ENCODE results near the gene TNFAIP8L1.

GRCh38 chr19:4649392-4650047, 10.2 kb downstream of the TNFAIP8L1 start:
- TF ChIP-seq CTCF (IDR thresholded peaks at IDR 0.05) = no peak
- peak; percentile 15 to 76 for TF ChIP-seq EP300 (IDR thresholded peaks at IDR 0.05)
- no peak for TF ChIP-seq POLR2A (IDR thresholded peaks at IDR 0.05)

All from tibial nerve (tissue), 4 donors.